CD4-positive, alpha-beta memory T cell (primary cell): Measurements from ENCODE around the gene CGNL1. TPM values are rescaled to one million over a fixed set of nuclear protein-coding genes. Genes with fewer than 3 reads are reported as not detected.

Experiments
- CTCF ChIA-PET: fragments of 350-600 bp; sonication (Branson Sonifier 250); formaldehyde crosslinking; loops from one replicate; lab custom pipeline; 2021; ENCODE audit warnings: inconsistent platforms; ENCODE audit not compliant: partially characterized antibody; lab: Charles Lee
- POLR2A ChIA-PET: fragments of 350-600 bp; sonication (Branson Sonifier 250); formaldehyde crosslinking; loops from one replicate; lab custom pipeline; 2021; ENCODE audit not compliant: partially characterized antibody; lab: Charles Lee
- DNase-seq, 5 donors: peaks; one replicate each; pipeline versions ENCODE4 v3.0.0 to v3.0.0-alpha.2; 2020 to 2022; ENCODE audit warnings: mixed read lengths in 1 of 5
- H3K27ac ChIP-seq: one replicate; pipeline ENCODE4 v1.7.0; 2013; ENCODE audit warnings: low read depth, low read length
- H3K27me3 ChIP-seq: 2 replicates; pipeline ENCODE4 v1.7.0; 2013; ENCODE audit warnings: mild to moderate bottlenecking, low read length, moderate library complexity; ENCODE audit not compliant: insufficient read depth
- H3K36me3 ChIP-seq: 2 replicates; pipeline ENCODE4 v1.7.0; 2013; ENCODE audit warnings: mild to moderate bottlenecking, low read length, moderate library complexity; ENCODE audit not compliant: insufficient read depth
- H3K4me1 ChIP-seq: 2 replicates; pipeline ENCODE4 v1.7.0; 2013; ENCODE audit warnings: mild to moderate bottlenecking, low read length, moderate library complexity; ENCODE audit not compliant: insufficient read depth
- H3K4me3 ChIP-seq, 2 donors: one replicate each; pipeline ENCODE4 v1.7.0; 2013; ENCODE audit warnings: low read length in 2 of 2, mild to moderate bottlenecking in 1 of 2
- H3K9me3 ChIP-seq, 2 donors: one replicate each; pipeline ENCODE4 v1.7.0; 2013; ENCODE audit warnings: low read length in 2 of 2, control low read depth in 1 of 2; ENCODE audit not compliant: control insufficient read depth in 1 of 2
- H3K27ac Mint-ChIP-seq, 7 donors: one replicate each; pipeline ENCODE4 v1.8.0; 2020 to 2021; ENCODE audit warnings: mixed read lengths in 7 of 7, mild to moderate bottlenecking in 6 of 7, inconsistent platforms in 3 of 7, moderate library complexity in 3 of 7
- H3K27me3 Mint-ChIP-seq, 2 donors: one replicate each; pipeline ENCODE4 v1.8.0; 2020 to 2021; ENCODE audit warnings: mixed read lengths in 2 of 2
- H3K36me3 Mint-ChIP-seq, 2 donors: one replicate each; pipeline ENCODE4 v1.8.0; 2020 to 2021; ENCODE audit warnings: mixed read lengths in 2 of 2, inconsistent platforms in 1 of 2, mild to moderate bottlenecking in 1 of 2
- H3K4me1 Mint-ChIP-seq, 4 donors: one replicate each; pipeline ENCODE4 v1.8.0; 2020 to 2021; ENCODE audit warnings: mixed read lengths in 4 of 4, mild to moderate bottlenecking in 1 of 4
- H3K4me3 Mint-ChIP-seq, 8 donors: one replicate each; pipeline ENCODE4 v1.8.0; 2020 to 2021; ENCODE audit warnings: mixed read lengths in 8 of 8, mild to moderate bottlenecking in 7 of 8, moderate library complexity in 6 of 8, inconsistent platforms in 3 of 8
- H3K9me3 Mint-ChIP-seq, 8 donors: one replicate each; pipeline ENCODE4 v1.8.0; 2020 to 2021; ENCODE audit warnings: mixed read lengths in 8 of 8, mild to moderate bottlenecking in 5 of 8, inconsistent platforms in 3 of 8, moderate library complexity in 1 of 8
- intact Hi-C: fragments of 100-400 bp; cut with micrococcal nuclease; formaldehyde crosslinking; loops from one replicate; pipeline ENCODE4 v1.15.1; 2023
- polyA plus RNA-seq, 2 donors: library from polyadenylated mRNA; unstranded; fragments of 300-500 nt; fragmentation: Illumina TruSeq; gene quantifications; one replicate each; pipeline ENCODE4 v1.2.3, GENCODE V29; 2021
- total RNA-seq, 2 experiments: library from RNA; stranded (reverse); gene quantifications; one replicate each; pipeline ENCODE4 v1.2.3, GENCODE V29; 2021

Gene CGNL1
- total and polyA plus RNA-seq, 4 experiments from 2014 or later: not detected

DNA sequence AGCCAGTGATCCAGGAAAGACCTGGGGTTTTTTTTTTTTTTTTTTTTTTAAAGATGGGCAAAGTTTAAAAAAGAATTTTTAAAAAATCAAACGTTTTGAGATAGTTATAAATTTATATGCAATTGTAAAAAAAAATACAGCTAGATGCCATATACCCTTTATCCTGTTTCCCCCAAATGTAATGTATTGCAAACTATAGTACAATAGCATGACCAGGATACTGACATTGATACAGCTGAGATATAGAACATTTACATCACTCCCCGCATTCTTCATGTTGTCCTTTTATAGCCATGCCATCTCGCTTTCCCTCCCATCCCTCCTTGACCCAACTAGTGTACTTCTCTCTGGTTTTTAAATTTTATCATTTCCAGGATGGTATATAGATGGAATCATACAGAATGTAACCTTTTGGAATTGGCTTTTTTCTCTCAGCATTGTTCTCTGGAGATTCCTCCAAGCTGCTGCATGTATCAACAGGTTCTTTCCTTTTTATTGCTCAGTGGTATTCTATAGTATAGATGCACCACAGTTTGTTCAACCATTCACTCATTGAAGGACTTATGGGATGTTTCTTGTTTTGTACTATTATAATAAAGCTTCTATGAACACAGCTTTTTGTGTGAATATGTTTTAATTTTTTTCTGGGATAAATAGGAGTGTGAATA is 104.9 kb downstream of the CGNL1 start:
- intact Hi-C loops: no loop called here
- Mint-ChIP-seq H3K27me3 (peaks cover 10 to 11% of the 10 kb centered on the region in 2 donors), H3K36me3 (no peaks in the 10 kb centered on the region), H3K9me3 (peaks cover 0 to 3% (median 0%) of the 10 kb centered on the region in 8 donors), H3K4me3 (no peak overlapping the region), H3K27ac (no peak overlapping the region), H3K4me1 (no peaks in the 10 kb centered on the region)
- no peak for DNase-seq
- no peaks in the 10 kb centered on the region for H3K9me3 ChIP-seq
- POLR2A ChIA-PET: no interaction called here
- H3K4me1 ChIP-seq: no peaks in the 10 kb centered on the region
- H3K4me3 ChIP-seq: no peak overlapping the region
- CTCF ChIA-PET: no interaction called here
- H3K36me3 ChIP-seq: no peaks in the 10 kb centered on the region
- H3K27ac ChIP-seq: no peak overlapping the region
- no peaks in the 10 kb centered on the region for H3K27me3 ChIP-seq

DNA sequence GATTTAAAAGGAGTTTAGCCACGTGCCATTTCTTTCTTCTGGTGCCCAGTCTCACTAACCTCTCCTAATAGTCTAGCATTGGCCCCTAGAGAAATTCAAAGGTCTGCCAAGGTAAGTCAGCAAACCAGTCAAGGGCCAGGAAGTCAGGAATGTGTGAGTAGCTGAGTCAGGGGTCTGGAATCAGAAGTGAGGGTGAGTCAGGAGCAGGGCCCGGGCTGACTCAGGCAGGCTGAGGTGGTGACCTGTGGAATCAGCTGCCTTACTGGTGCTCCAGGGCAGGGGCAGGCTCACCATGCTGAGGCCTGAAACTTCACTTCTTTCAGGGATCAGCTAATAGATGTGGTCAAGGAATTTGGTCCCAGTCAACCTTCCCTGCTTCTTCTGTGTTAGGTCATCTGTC is 109.6 kb downstream of the CGNL1 start:
- Mint-ChIP-seq H3K36me3 (no peaks in the 10 kb centered on the region), H3K9me3 (peaks cover 0 to 3% (median 0%) of the 10 kb centered on the region in 8 donors), H3K27ac (no peak overlapping the region), H3K4me1 (no peaks in the 10 kb centered on the region), H3K4me3 (no peak overlapping the region), H3K27me3 (peaks cover 16 to 21% of the 10 kb centered on the region in 2 donors)
- H3K27ac ChIP-seq: no peak overlapping the region
- H3K36me3 ChIP-seq: no peaks in the 10 kb centered on the region
- no peak overlapping the region for H3K4me3 ChIP-seq
- POLR2A ChIA-PET: no interaction called here
- no peaks in the 10 kb centered on the region for H3K4me1 ChIP-seq
- no peaks in the 10 kb centered on the region for H3K9me3 ChIP-seq
- intact Hi-C loops: no loop called here
- no peaks in the 10 kb centered on the region for H3K27me3 ChIP-seq
- no peak for DNase-seq
- CTCF ChIA-PET: interaction anchor here (0.9 kb wide), 1 partner anchor 9 kb away, joined by 3 read pairs; no protein-coding TSS in a partner anchor

DNA sequence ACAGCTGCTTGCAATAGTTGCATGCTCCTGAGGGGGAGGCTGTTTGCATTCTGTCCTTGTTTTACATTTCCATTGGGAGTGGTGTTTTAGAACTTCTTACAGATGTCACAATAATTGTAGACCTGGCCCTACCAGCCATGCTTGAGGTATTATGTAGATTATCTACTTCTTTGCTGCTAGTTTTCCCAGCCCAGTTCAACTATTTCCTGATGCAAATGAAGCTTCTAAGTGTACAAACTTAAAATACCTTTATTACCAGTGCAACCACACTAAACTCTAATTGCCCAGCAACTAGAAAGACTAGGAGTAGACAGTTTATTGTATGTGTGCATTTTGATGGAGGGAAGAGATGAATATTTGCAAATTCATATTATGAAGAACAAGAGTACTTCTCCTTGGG is 110.5 kb downstream of the CGNL1 start:
- Histone ChIP-seq H3K4me3 (no peak overlapping the region), H3K27ac (no peak overlapping the region), H3K9me3 (no peaks in the 10 kb centered on the region), H3K27me3 (no peaks in the 10 kb centered on the region), H3K36me3 (no peaks in the 10 kb centered on the region), H3K4me1 (no peaks in the 10 kb centered on the region)
- DNase-seq: no peak
- Mint-ChIP-seq H3K4me3 (no peak overlapping the region), H3K27ac (no peak overlapping the region), H3K4me1 (no peaks in the 10 kb centered on the region), H3K9me3 (no peaks in the 10 kb centered on the region), H3K27me3 (peaks cover 18 to 25% of the 10 kb centered on the region in 2 donors), H3K36me3 (no peaks in the 10 kb centered on the region)
- intact Hi-C loops: no loop called here
- POLR2A ChIA-PET: no interaction called here
- CTCF ChIA-PET: no interaction called here

DNA sequence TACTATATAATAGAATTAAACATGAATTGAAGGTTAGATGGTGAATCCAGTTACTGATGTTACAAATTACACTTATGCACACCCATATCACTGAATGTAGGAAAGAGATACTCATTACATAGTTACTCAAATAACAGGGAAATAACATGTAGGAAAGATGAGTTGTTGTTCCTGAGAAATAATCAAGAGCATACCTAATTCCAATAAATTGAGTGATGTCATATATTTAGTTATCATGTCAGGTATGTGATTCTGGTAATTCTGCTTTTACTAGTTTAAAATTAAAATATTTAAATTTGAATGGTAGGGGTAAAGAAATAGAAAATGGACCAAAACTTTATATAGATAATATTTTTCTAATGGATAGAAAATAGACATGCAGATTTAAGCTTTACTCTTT is 112.8 kb downstream of the CGNL1 start:
- Mint-ChIP-seq H3K4me1 (no peaks in the 10 kb centered on the region), H3K9me3 (no peaks in the 10 kb centered on the region), H3K27me3 (peaks cover 18 to 25% of the 10 kb centered on the region in 2 donors), H3K36me3 (no peaks in the 10 kb centered on the region), H3K27ac (no peak overlapping the region), H3K4me3 (no peak overlapping the region)
- Histone ChIP-seq H3K4me1 (no peaks in the 10 kb centered on the region), H3K36me3 (no peaks in the 10 kb centered on the region), H3K27me3 (no peaks in the 10 kb centered on the region), H3K27ac (no peak overlapping the region), H3K4me3 (no peak overlapping the region), H3K9me3 (no peaks in the 10 kb centered on the region)
- ChIA-PET POLR2A (no interaction called here), CTCF (no interaction called here)
- intact Hi-C loops: no loop called here
- no peak for DNase-seq

DNA sequence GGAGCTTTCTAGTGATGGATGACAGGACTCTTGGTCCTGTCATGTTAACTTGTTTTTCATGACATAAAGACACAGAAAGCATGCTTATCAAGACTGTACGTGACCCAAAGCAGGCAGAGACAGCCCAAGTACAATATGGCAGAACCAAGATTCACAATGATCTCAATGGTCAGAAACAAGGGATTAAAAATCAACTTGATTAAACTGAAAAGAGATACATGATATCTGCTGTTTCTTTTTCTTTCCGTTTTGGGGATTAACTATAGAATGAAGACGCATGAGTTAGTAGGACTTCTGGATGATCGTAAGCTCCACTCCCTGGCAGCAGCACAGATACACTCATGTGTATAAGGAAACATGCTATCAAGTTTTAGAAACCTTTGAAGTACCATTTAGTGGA is 117.0 kb downstream of the CGNL1 start:
- Histone ChIP-seq H3K27ac (no peak overlapping the region), H3K4me1 (no peaks in the 10 kb centered on the region), H3K27me3 (no peaks in the 10 kb centered on the region), H3K4me3 (no peak overlapping the region), H3K36me3 (no peaks in the 10 kb centered on the region), H3K9me3 (no peaks in the 10 kb centered on the region)
- no peaks in the 10 kb centered on the region for H3K9me3 Mint-ChIP-seq
- ChIA-PET POLR2A (no interaction called here), CTCF (no interaction called here)
- H3K27me3 Mint-ChIP-seq: peaks cover 7 to 8% of the 10 kb centered on the region in 2 donors
- H3K27ac Mint-ChIP-seq: no peak overlapping the region
- H3K4me1 Mint-ChIP-seq: no peaks in the 10 kb centered on the region
- no peak for DNase-seq
- H3K4me3 Mint-ChIP-seq: no peak overlapping the region
- intact Hi-C loops: no loop called here
- H3K36me3 Mint-ChIP-seq: no peaks in the 10 kb centered on the region

DNA sequence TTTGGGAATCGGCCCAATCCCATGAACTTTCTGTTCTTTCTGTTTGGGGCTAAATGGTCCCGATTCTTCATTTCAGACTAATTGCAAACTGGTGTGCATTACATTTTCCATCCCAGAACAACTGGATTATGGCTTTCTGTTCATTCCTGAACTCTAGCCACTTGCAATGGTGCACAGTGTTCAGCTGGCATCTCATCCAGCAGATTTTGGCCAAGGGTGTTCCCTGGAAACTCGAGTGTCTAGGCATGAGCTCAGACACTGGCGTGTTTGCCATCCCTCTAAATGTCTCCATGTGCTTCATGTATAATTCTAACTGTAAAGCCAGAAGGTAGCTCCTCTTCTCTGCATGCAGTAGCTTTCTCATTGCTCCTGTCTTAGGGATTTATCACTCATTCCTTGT is 118.3 kb downstream of the CGNL1 start:
- H3K36me3 Mint-ChIP-seq: no peaks in the 10 kb centered on the region
- H3K27ac ChIP-seq: no peak overlapping the region
- CTCF ChIA-PET: interaction anchor here (1.0 kb wide), 1 partner anchor 9 kb away, joined by 3 read pairs; no protein-coding TSS in a partner anchor

DNA sequence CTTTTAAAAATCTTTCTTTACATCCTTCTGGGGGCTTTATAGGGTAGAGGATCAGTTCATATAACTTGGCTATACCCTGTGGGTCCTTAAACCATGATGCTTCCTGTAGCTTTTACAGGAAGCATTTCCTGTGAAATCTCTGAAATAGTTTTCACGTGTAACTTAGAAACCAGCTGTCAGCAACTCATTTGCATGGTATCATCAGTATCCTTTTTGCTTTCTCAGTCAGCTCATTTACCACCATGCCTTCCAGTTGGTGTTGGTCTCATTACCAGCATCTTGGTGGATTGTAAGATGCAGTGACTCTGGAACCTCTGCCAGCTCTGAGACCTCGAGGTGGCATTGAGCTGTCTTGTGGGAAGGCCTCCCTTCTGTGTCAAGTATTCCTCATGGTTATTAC is 118.7 kb downstream of the CGNL1 start:
- Mint-ChIP-seq H3K27ac (no peak overlapping the region), H3K36me3 (no peaks in the 10 kb centered on the region), H3K4me1 (no peaks in the 10 kb centered on the region), H3K9me3 (no peaks in the 10 kb centered on the region), H3K4me3 (no peak overlapping the region), H3K27me3 (peaks cover 6 to 7% of the 10 kb centered on the region in 2 donors)
- DNase-seq: no peak
- POLR2A ChIA-PET: no interaction called here
- Histone ChIP-seq H3K4me1 (no peaks in the 10 kb centered on the region), H3K9me3 (no peaks in the 10 kb centered on the region), H3K27me3 (no peaks in the 10 kb centered on the region), H3K4me3 (no peak overlapping the region), H3K27ac (no peak overlapping the region), H3K36me3 (no peaks in the 10 kb centered on the region)
- CTCF ChIA-PET: interaction anchor here (1.0 kb wide), 1 partner anchor 10 kb away, joined by 3 read pairs; no protein-coding TSS in a partner anchor
- intact Hi-C loops: no loop called here

More for the DNA sequence above, 118.3 kb downstream of the CGNL1 start:
- Mint-ChIP-seq H3K9me3 (no peaks in the 10 kb centered on the region), H3K4me3 (no peak overlapping the region), H3K4me1 (no peaks in the 10 kb centered on the region), H3K27me3 (peaks cover 7 to 10% of the 10 kb centered on the region in 2 donors), H3K27ac (no peak overlapping the region)
- intact Hi-C loops: no loop called here
- Histone ChIP-seq H3K4me1 (no peaks in the 10 kb centered on the region), H3K4me3 (no peak overlapping the region), H3K36me3 (no peaks in the 10 kb centered on the region), H3K27me3 (no peaks in the 10 kb centered on the region), H3K9me3 (no peaks in the 10 kb centered on the region)
- POLR2A ChIA-PET: no interaction called here
- DNase-seq: no peak
